IMR-90 (cell line): ENCODE measurements around the gene LMTK2. TPM values are rescaled to one million over a fixed set of nuclear protein-coding genes. Genes with fewer than 3 reads are reported as not detected.

Experiments used
- ATAC-seq: fragments of 200-7000 bp; cut with Tn5 transposase; 2 replicates; pipeline ENCODE4 v1.9.1; 2020; ENCODE audit warnings: low read depth, mild to moderate bottlenecking, moderate library complexity
- BruUV-seq: library from RNA; stranded (reverse); fragments of 400-500 nt; replicated peaks from 2 replicates; lab custom pipeline; 2021; lab: Mats Ljungman, UMichigan
- CTCF ChIA-PET: fragments of 300-600 bp; formaldehyde crosslinking; extraction: SDS; loops from one replicate; lab custom pipeline; 2021; ENCODE audit warnings: antibody characterized with exemption; lab: Yijun Ruan, JAX
- POLR2A ChIA-PET: fragments of 300-600 bp; sonication (Branson Sonifier 250); formaldehyde crosslinking; loops from one replicate; lab custom pipeline; 2022; ENCODE audit warnings: antibody characterized with exemption; ENCODE audit not compliant: unreplicated experiment; lab: Charles Lee
- DNase-seq: peaks from one replicate; pipeline ENCODE4 v3.0.0; 2013
- H2AFZ ChIP-seq: replicated peaks from 2 replicates; pipeline ENCODE3; 2013; ENCODE audit warnings: low read length, mild to moderate bottlenecking; ENCODE audit not compliant: poor library complexity
- H2AK5ac ChIP-seq: 2 replicates; pipeline ENCODE4 v1.6.1; 2013; ENCODE audit warnings: low read depth, low read length, inconsistent platforms
- H2AK9ac ChIP-seq: replicated peaks from 2 replicates; pipeline ENCODE3; 2013; ENCODE audit warnings: mild to moderate bottlenecking, low read depth, low read length, moderate library complexity; ENCODE audit not compliant: poor library complexity
- H2BK120ac ChIP-seq: 2 replicates; pipeline ENCODE4 v1.6.1; 2013; ENCODE audit warnings: low read depth, low read length, inconsistent platforms
- H2BK15ac ChIP-seq: 3 replicates; pipeline ENCODE4 v1.6.1; 2013; ENCODE audit warnings: low read depth, low read length, inconsistent platforms
- H2BK20ac ChIP-seq: 2 replicates; pipeline ENCODE4 v1.6.1; 2013; ENCODE audit warnings: low read depth, mild to moderate bottlenecking, inconsistent platforms, low read length, moderate library complexity
- H2BK5ac ChIP-seq: 2 replicates; pipeline ENCODE4 v1.6.1; 2013; ENCODE audit warnings: mild to moderate bottlenecking, low read depth, low read length, inconsistent platforms; ENCODE audit not compliant: poor library complexity, severe bottlenecking
- H3K14ac ChIP-seq: replicated peaks from 2 replicates; pipeline ENCODE4 v1.6.1; 2013; ENCODE audit warnings: low read depth, low read length, inconsistent platforms
- H3K18ac ChIP-seq: 2 replicates; pipeline ENCODE4 v1.6.1; 2013; ENCODE audit warnings: low read depth, low read length, control low read depth
- H3K23ac ChIP-seq: 2 replicates; pipeline ENCODE4 v1.6.1; 2013; ENCODE audit warnings: low read depth, low read length, inconsistent platforms
- H3K27ac ChIP-seq: 2 replicates; pipeline ENCODE4 v1.5.1; 2013; ENCODE audit warnings: mild to moderate bottlenecking, control low read depth, low read length; ENCODE audit not compliant: insufficient read depth
- H3K27me3 ChIP-seq: 2 replicates; pipeline ENCODE4 v1.6.1; 2013; ENCODE audit warnings: low read length; ENCODE audit not compliant: control insufficient read depth, insufficient read depth
- H3K36me3 ChIP-seq: 2 replicates; pipeline ENCODE4 v1.6.1; 2013; ENCODE audit warnings: low read length, mixed read lengths; ENCODE audit not compliant: control insufficient read depth, insufficient read depth
- H3K4ac ChIP-seq: 2 replicates; pipeline ENCODE4 v1.6.1; 2013; ENCODE audit warnings: low read depth, low read length, inconsistent platforms
- H3K4me1 ChIP-seq: 2 replicates; pipeline ENCODE4 v1.6.1; 2013; ENCODE audit warnings: low read length, mixed read lengths; ENCODE audit not compliant: control insufficient read depth, insufficient read depth
- H3K4me2 ChIP-seq: 2 replicates; pipeline ENCODE4 v1.6.1; 2013; ENCODE audit warnings: low read depth, mild to moderate bottlenecking, control low read depth, low read length, moderate library complexity
- H3K4me3 ChIP-seq: 2 replicates; pipeline ENCODE4 v1.5.1; 2013; ENCODE audit warnings: low read depth, mild to moderate bottlenecking, control low read depth, low read length, moderate library complexity; ENCODE audit not compliant: insufficient read depth
- H3K56ac ChIP-seq: 2 replicates; pipeline ENCODE4 v1.6.1; 2013; ENCODE audit warnings: low read length, inconsistent platforms; ENCODE audit not compliant: insufficient read depth; ENCODE audit errors: extremely low read depth
- H3K79me1 ChIP-seq, 2 experiments: 2 replicates each; pipeline ENCODE4 v1.6.1; 2013; ENCODE audit warnings: low read length in 2 of 2, inconsistent platforms in 1 of 2, low read depth in 1 of 2
- H3K9ac ChIP-seq: 2 replicates; pipeline ENCODE4 v1.6.1; 2013; ENCODE audit warnings: low read depth, low read length, control low read depth
- H3K9me1 ChIP-seq: 2 replicates; pipeline ENCODE4 v1.6.1; 2013; ENCODE audit warnings: low read length, inconsistent platforms; ENCODE audit not compliant: insufficient read depth
- H3K9me3 ChIP-seq: 2 replicates; pipeline ENCODE4 v1.6.1; 2013; ENCODE audit warnings: low read length; ENCODE audit not compliant: control insufficient read depth, insufficient read depth
- H4K20me1 ChIP-seq: 2 replicates; pipeline ENCODE4 v1.6.1; 2013; ENCODE audit warnings: low read length, inconsistent platforms; ENCODE audit not compliant: insufficient read depth
- H4K5ac ChIP-seq: 2 replicates; pipeline ENCODE4 v1.6.1; 2013; ENCODE audit warnings: mild to moderate bottlenecking, low read depth, low read length, control low read depth
- H4K8ac ChIP-seq, 2 experiments: 2 replicates each; pipeline ENCODE4 v1.6.1; 2013; ENCODE audit warnings: low read depth in 2 of 2, low read length in 2 of 2, control low read depth in 1 of 2, inconsistent platforms in 1 of 2
- H4K91ac ChIP-seq: 2 replicates; pipeline ENCODE4 v1.6.1; 2013; ENCODE audit warnings: low read depth, low read length, inconsistent platforms; ENCODE audit not compliant: insufficient read depth
- BHLHE40 ChIP-seq: fragments of 150-350 bp; IDR thresholded peaks from 2 replicates; pipeline ENCODE4 v1.6.1; 2016; ENCODE audit warnings: mild to moderate bottlenecking, low read depth, low read length
- CHD1 ChIP-seq: IDR thresholded peaks from 2 replicates; pipeline ENCODE4 v1.6.1; 2012; ENCODE audit warnings: low read depth, low read length, improper control_type of control experiment
- MAFK ChIP-seq: IDR thresholded peaks from 2 replicates; pipeline ENCODE4 v1.6.1; 2012; ENCODE audit warnings: low read depth, low read length, improper control_type of control experiment
- MAZ ChIP-seq: IDR thresholded peaks from 2 replicates; pipeline ENCODE4 v1.6.1; 2012; ENCODE audit warnings: low read depth, mild to moderate bottlenecking, low read length, improper control_type of control experiment, moderate library complexity, borderline replicate concordance
- MXI1 ChIP-seq: IDR thresholded peaks from 2 replicates; pipeline ENCODE4 v1.6.1; 2012; ENCODE audit warnings: low read depth, mild to moderate bottlenecking, low read length, moderate library complexity, borderline replicate concordance
- NFE2L2 ChIP-seq: fragments of 150-350 bp; IDR thresholded peaks from 2 replicates; pipeline ENCODE4 v1.6.1; 2016; ENCODE audit warnings: low read depth, mild to moderate bottlenecking, low read length
- RCOR1 ChIP-seq: IDR thresholded peaks from 2 replicates; pipeline ENCODE4 v1.6.1; 2012; ENCODE audit warnings: mild to moderate bottlenecking, low read length, improper control_type of control experiment; ENCODE audit not compliant: insufficient replicate concordance
- SMC3 ChIP-seq: fragments of 150-350 bp; IDR thresholded peaks from 2 replicates; pipeline ENCODE4 v1.6.1; 2016; ENCODE audit warnings: low read depth, mild to moderate bottlenecking, antibody characterized with exemption, low read length, moderate library complexity
- WGBS, 2 experiments: methylation state at CpG; one replicate each; pipeline versions ENCODE4 v1.1.5 to v1.1.7; 2013; ENCODE audit warnings: missing lambda C conversion rate in 2 of 2; ENCODE audit not compliant: insufficient read length in 1 of 2; ENCODE audit errors: extremely low coverage in 2 of 2; 5-methylcytosine and 5-hydroxymethylcytosine counted together
- dilution Hi-C: fragments of 300-500 bp; cut with HindIII; formaldehyde crosslinking; loops from one replicate; pipeline ENCODE4 v1.14.3; 2018; ENCODE audit warnings: low sequenced_read_pairs; ENCODE audit not compliant: unreplicated experiment
- in situ Hi-C: fragments of 300-500 bp; cut with MboI; formaldehyde crosslinking; loops from 3 replicates; pipeline ENCODE4 v1.14.3; 2019; ENCODE audit warnings: low sequenced_read_pairs, inconsistent platforms, mixed read lengths
- intact Hi-C: fragments of 100-400 bp; cut with micrococcal nuclease; formaldehyde crosslinking; loops from 2 replicates; pipeline ENCODE4 v1.10.0; 2022
- polyA plus RNA-seq, 3 experiments: library from polyadenylated mRNA; depleted of rRNA; stranded (reverse); fragments of >200 nt; gene quantifications; 2 replicates each; pipeline ENCODE4 v1.2.3, GENCODE V29; 2012; ENCODE audit warnings: low replicate concordance in 1 of 3
- total RNA-seq: library from RNA; depleted of rRNA; stranded (reverse); fragments of >200 nt; gene quantifications from 2 replicates; pipeline ENCODE4 v1.2.3, GENCODE V29; 2012
- TF ChIP-seq, protein P1 (sequence below): fragments of 150-350 bp; IDR thresholded peaks from 2 replicates; pipeline ENCODE4 v1.6.1; 2017; ENCODE audit warnings: mild to moderate bottlenecking, antibody characterized with exemption, low read length, low read depth
- TF ChIP-seq, protein P2 (sequence below): conservative IDR thresholded peaks from 2 replicates; pipeline ENCODE4 v1.5.1; 2012; ENCODE audit warnings: mild to moderate bottlenecking, low read depth, low read length, improper control_type of control experiment

Gene LMTK2
- total and polyA plus RNA-seq, 2 of the 4 experiments (the other 2 are of a cell fraction): 4.4 to 5.0 TPM

DNA sequence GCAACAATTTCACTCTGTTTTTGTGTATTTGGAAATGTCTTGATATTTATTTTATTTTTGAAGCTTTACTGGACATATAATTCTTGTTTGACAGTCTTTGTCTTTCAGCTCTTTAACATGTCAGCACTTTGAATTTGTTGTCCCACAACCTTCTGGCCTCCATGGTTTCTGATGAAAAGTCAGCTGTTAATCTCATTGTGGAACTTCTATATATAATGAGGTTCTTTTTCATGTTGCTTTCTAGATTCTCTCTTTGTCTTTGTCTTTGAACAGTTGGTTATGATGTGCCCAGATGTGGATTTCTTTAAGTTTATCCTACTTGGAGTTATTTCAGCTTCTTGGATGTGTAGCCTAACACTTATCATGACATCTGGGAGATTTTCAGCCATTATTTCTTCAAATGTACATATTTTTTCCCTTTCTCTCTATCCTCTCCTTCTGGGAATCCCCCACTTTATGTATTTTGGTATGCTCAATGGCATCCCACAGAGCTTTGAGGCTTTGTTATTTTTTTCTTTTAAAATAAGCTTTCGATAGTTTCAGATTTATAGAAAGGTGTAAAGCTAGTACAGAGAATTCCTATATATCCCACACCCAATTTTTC, 9.5 kb upstream of the LMTK2 start:
- ChIA-PET CTCF (interaction anchor here (1.1 to 1.6 kb wide), 3 partner anchors 9 to 72 kb away, joined by 4 to 5 read pairs (median 4); partner anchors contain the start of gene LMTK2), POLR2A (no interaction called here)
- no peak overlapping the region for H2AK5ac ChIP-seq
- no peaks in the 10 kb centered on the region for H3K9me1 ChIP-seq
- H2BK15ac ChIP-seq: no peak overlapping the region
- H3K4me2 ChIP-seq: no peak overlapping the region
- no peak overlapping the region for H3K23ac ChIP-seq
- no peak for DNase-seq
- H3K27ac ChIP-seq: no peak overlapping the region
- H2BK5ac ChIP-seq: no peak overlapping the region
- no peak overlapping the region for H3K18ac ChIP-seq
- no peaks in the 10 kb centered on the region for H3K4me1 ChIP-seq
- no peak overlapping the region for H3K4ac ChIP-seq
- no peak overlapping the region for H4K8ac ChIP-seq
- H3K9me3 ChIP-seq: peaks cover 2% of the 10 kb centered on the region; the same call in 1 of the 2 replicates
- no TSS peak for BruUV-seq
- no peak overlapping the region for H2BK120ac ChIP-seq
- no peak overlapping the region for H3K9ac ChIP-seq
- H3K79me1 ChIP-seq: no peaks in the 10 kb centered on the region
- H3K4me3 ChIP-seq: no peak overlapping the region
- no peak overlapping the region for H3K14ac ChIP-seq
- no peak overlapping the region for H4K5ac ChIP-seq
- dilution Hi-C loops: no loop called here
- no peaks in the 10 kb centered on the region for H3K27me3 ChIP-seq
- no peak overlapping the region for H2AFZ ChIP-seq
- H4K20me1 ChIP-seq: no peaks in the 10 kb centered on the region
- in situ Hi-C loops: no loop called here
- no CpG with 5 or more reads among the region's 1 CpG for WGBS, 2 experiments
- TF ChIP-seq BHLHE40: no peak
- TF ChIP-seq NFE2L2: no peak
- TF ChIP-seq, protein P1, sequence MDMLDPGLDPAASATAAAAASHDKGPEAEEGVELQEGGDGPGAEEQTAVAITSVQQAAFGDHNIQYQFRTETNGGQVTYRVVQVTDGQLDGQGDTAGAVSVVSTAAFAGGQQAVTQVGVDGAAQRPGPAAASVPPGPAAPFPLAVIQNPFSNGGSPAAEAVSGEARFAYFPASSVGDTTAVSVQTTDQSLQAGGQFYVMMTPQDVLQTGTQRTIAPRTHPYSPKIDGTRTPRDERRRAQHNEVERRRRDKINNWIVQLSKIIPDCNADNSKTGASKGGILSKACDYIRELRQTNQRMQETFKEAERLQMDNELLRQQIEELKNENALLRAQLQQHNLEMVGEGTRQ: no peak
- no peak for TF ChIP-seq MXI1
- no peak for TF ChIP-seq MAZ
- no peak for TF ChIP-seq RCOR1
- TF ChIP-seq SMC3: no peak
- no peak for TF ChIP-seq MAFK
- TF ChIP-seq, protein P2, sequence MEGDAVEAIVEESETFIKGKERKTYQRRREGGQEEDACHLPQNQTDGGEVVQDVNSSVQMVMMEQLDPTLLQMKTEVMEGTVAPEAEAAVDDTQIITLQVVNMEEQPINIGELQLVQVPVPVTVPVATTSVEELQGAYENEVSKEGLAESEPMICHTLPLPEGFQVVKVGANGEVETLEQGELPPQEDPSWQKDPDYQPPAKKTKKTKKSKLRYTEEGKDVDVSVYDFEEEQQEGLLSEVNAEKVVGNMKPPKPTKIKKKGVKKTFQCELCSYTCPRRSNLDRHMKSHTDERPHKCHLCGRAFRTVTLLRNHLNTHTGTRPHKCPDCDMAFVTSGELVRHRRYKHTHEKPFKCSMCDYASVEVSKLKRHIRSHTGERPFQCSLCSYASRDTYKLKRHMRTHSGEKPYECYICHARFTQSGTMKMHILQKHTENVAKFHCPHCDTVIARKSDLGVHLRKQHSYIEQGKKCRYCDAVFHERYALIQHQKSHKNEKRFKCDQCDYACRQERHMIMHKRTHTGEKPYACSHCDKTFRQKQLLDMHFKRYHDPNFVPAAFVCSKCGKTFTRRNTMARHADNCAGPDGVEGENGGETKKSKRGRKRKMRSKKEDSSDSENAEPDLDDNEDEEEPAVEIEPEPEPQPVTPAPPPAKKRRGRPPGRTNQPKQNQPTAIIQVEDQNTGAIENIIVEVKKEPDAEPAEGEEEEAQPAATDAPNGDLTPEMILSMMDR: no peak
- TF ChIP-seq CHD1: no peak
- H4K91ac ChIP-seq: no peak overlapping the region
- no peak overlapping the region for H2BK20ac ChIP-seq
- no peak overlapping the region for H3K56ac ChIP-seq
- no peak for ATAC-seq
- H2AK9ac ChIP-seq: no peak overlapping the region
- intact Hi-C loops: no loop called here
- H3K36me3 ChIP-seq: no peaks in the 10 kb centered on the region
